Keratinocyte (primary cell): ENCODE measurements around the gene VSIR.

ENCODE experiments used
- EZH2 ChIP-seq: IDR thresholded peaks from one replicate; pipeline ENCODE4 v1.6.1; 2012; ENCODE audit warnings: inconsistent platforms, mild to moderate bottlenecking, low read length, moderate library complexity
- TF ChIP-seq, protein P1 (sequence below), 3 experiments: IDR thresholded peaks in 1 of 3; conservative IDR thresholded peaks in 1 of 3; optimal IDR thresholded peaks in 1 of 3; 2 replicates in 2 of 3; 3 replicates in 1 of 3; pipeline versions ENCODE3 to v1.5.1; 2011; ENCODE audit warnings: low read length in 3 of 3, mild to moderate bottlenecking in 3 of 3, moderate library complexity in 2 of 3, control low read depth in 1 of 3, inconsistent platforms in 1 of 3; ENCODE audit not compliant: insufficient read depth in 2 of 3; ENCODE audit errors: extremely low read depth in 1 of 3

GRCh38 chr10:71751515-71752224 is 21.6 kb downstream of the VSIR start:
- TF ChIP-seq, protein P1, sequence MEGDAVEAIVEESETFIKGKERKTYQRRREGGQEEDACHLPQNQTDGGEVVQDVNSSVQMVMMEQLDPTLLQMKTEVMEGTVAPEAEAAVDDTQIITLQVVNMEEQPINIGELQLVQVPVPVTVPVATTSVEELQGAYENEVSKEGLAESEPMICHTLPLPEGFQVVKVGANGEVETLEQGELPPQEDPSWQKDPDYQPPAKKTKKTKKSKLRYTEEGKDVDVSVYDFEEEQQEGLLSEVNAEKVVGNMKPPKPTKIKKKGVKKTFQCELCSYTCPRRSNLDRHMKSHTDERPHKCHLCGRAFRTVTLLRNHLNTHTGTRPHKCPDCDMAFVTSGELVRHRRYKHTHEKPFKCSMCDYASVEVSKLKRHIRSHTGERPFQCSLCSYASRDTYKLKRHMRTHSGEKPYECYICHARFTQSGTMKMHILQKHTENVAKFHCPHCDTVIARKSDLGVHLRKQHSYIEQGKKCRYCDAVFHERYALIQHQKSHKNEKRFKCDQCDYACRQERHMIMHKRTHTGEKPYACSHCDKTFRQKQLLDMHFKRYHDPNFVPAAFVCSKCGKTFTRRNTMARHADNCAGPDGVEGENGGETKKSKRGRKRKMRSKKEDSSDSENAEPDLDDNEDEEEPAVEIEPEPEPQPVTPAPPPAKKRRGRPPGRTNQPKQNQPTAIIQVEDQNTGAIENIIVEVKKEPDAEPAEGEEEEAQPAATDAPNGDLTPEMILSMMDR (optimal IDR thresholded peaks at IDR 0.05 in 1 of 3, IDR thresholded peaks at IDR 0.05 in 1 of 3, conservative IDR thresholded peaks at IDR 0.05 in 1 of 3; ENCODE audit: extremely low read depth in 1 of 3, insufficient read depth in 2 of 3, low read length in 3 of 3), result no peak
- no peak for TF ChIP-seq EZH2
